Loucy (cell line): Measurements from ENCODE around the gene IQSEC1.

Experiments used
- H2AFZ ChIP-seq: fragments of 200-600 bp; sonication (generic); 2 replicates; pipeline ENCODE4 v1.6.0; 2016; ENCODE audit warnings: antibody characterized with exemption, mild to moderate bottlenecking, low read length, moderate library complexity
- H3F3A ChIP-seq: fragments of 200-600 bp; 2 replicates; pipeline ENCODE4 v1.6.0; 2016; ENCODE audit warnings: antibody characterized with exemption, low read depth, mild to moderate bottlenecking
- H3K27me3 ChIP-seq: fragments of 200-600 bp; sonication (generic); 2 replicates; pipeline ENCODE4 v1.6.1; 2014; ENCODE audit warnings: low read length, mild to moderate bottlenecking; ENCODE audit not compliant: insufficient read depth, poor library complexity, severe bottlenecking
- H3K36me3 ChIP-seq: fragments of 200-600 bp; sonication (generic); 2 replicates; pipeline ENCODE4 v1.6.1; 2016; ENCODE audit warnings: low read length; ENCODE audit not compliant: insufficient read depth
- H3K4me1 ChIP-seq: fragments of 200-600 bp; sonication (generic); 2 replicates; pipeline ENCODE4 v1.5.1; 2014; ENCODE audit warnings: low read length, mild to moderate bottlenecking; ENCODE audit not compliant: insufficient read depth, poor library complexity, severe bottlenecking
- H3K4me2 ChIP-seq: fragments of 200-600 bp; sonication (generic); 2 replicates; pipeline ENCODE4 v1.6.0; 2014; ENCODE audit warnings: antibody characterized with exemption, low read length, low read depth, mild to moderate bottlenecking; ENCODE audit not compliant: poor library complexity, severe bottlenecking
- H3K4me3 ChIP-seq: fragments of 200-600 bp; sonication (generic); 2 replicates; pipeline ENCODE4 v1.5.1; 2014; ENCODE audit warnings: low read length, mild to moderate bottlenecking, mixed read lengths; ENCODE audit not compliant: poor library complexity, severe bottlenecking
- H3K79me2 ChIP-seq: fragments of 200-600 bp; sonication (generic); 2 replicates; pipeline ENCODE4 v1.6.1; 2014; ENCODE audit warnings: low read length; ENCODE audit not compliant: insufficient read depth
- H3K9ac ChIP-seq: fragments of 200-600 bp; sonication (generic); 2 replicates; pipeline ENCODE4 v1.6.0; 2014; ENCODE audit warnings: mild to moderate bottlenecking, low read depth, low read length, moderate library complexity; ENCODE audit not compliant: poor library complexity, severe bottlenecking
- H3K9me2 ChIP-seq: fragments of 200-600 bp; sonication (generic); replicated peaks from 2 replicates; pipeline ENCODE4 v1.6.1; 2016; ENCODE audit warnings: low read depth, low read length, mixed read lengths
- H3K9me3 ChIP-seq: fragments of 200-600 bp; sonication (generic); 2 replicates; pipeline ENCODE4 v1.6.1; 2014; ENCODE audit warnings: mild to moderate bottlenecking, antibody characterized with exemption, low read length, low read depth; ENCODE audit not compliant: insufficient read depth
- H4K20me1 ChIP-seq: fragments of 200-600 bp; sonication (generic); 2 replicates; pipeline ENCODE4 v1.6.0; 2014; ENCODE audit warnings: antibody characterized with exemption, low read length, mild to moderate bottlenecking; ENCODE audit not compliant: insufficient read depth, poor library complexity, severe bottlenecking
- CTCF ChIP-seq: fragments of 200-600 bp; sonication (generic); conservative IDR thresholded peaks from 2 replicates; pipeline ENCODE4 v1.5.1; 2014; ENCODE audit warnings: mild to moderate bottlenecking, antibody characterized with exemption, low read length
- EZH2phosphoT487 ChIP-seq: fragments of 200-600 bp; IDR thresholded peaks from 2 replicates; pipeline ENCODE4 v1.6.1; 2018; ENCODE audit warnings: antibody characterized with exemption, mild to moderate bottlenecking, moderate library complexity, borderline replicate concordance

Gene IQSEC1

GRCh38 chr3:13079051-13079450 lies 5.8 kb upstream of the IQSEC1 start:
- Histone ChIP-seq H3K36me3 (no peaks in the 10 kb centered on the region), H3K9ac (peak overlapping the region; percentile 81), H3K4me2 (peak overlapping the region; percentile 82), H3F3A (no peaks in the 10 kb centered on the region; the same call in 1 of the 2 replicates), H2AFZ (no peak overlapping the region), H3K9me3 (no peaks in the 10 kb centered on the region), H3K4me1 (peaks cover 74% of the 10 kb centered on the region), H3K27me3 (no peaks in the 10 kb centered on the region), H4K20me1 (no peaks in the 10 kb centered on the region), H3K79me2 (peaks cover 15% of the 10 kb centered on the region), H3K4me3 (peak overlapping the region; percentile 69), H3K9me2 (no peaks in the 10 kb centered on the region)
- TF ChIP-seq CTCF: no peak
- no peak for TF ChIP-seq EZH2phosphoT487

GRCh38 chr3:13078163-13078905 lies 5.1 kb upstream of the IQSEC1 start:
- Histone ChIP-seq H3K9me2 (no peaks in the 10 kb centered on the region), H3K9me3 (no peaks in the 10 kb centered on the region), H3K36me3 (no peaks in the 10 kb centered on the region), H3K4me3 (peak overlapping the region; percentile 69), H3K4me2 (peak overlapping the region; percentile 82), H3K79me2 (peaks cover 15% of the 10 kb centered on the region), H3K27me3 (no peaks in the 10 kb centered on the region), H3F3A (no peaks in the 10 kb centered on the region; the same call in 1 of the 2 replicates), H3K9ac (peak overlapping the region; percentile 81), H3K4me1 (peaks cover 67% of the 10 kb centered on the region), H4K20me1 (no peaks in the 10 kb centered on the region), H2AFZ (no peak overlapping the region)
- no peak for TF ChIP-seq EZH2phosphoT487
- TF ChIP-seq CTCF: no peak

- H3K27me3 ChIP-seq: no peaks in the 10 kb centered on the region
- no peak overlapping the region for H2AFZ ChIP-seq
- H3K4me1 ChIP-seq: peaks cover 62% of the 10 kb centered on the region
Observed at GRCh38 chr3:13077431-13078162, 4.4 kb upstream of the IQSEC1 start.

More at GRCh38 chr3:13077431-13078162, 4.4 kb upstream of the IQSEC1 start:
- peaks cover 21% of the 10 kb centered on the region for H3K79me2 ChIP-seq
- no peaks in the 10 kb centered on the region for H3K9me2 ChIP-seq
- H4K20me1 ChIP-seq: no peaks in the 10 kb centered on the region
- H3K36me3 ChIP-seq: no peaks in the 10 kb centered on the region
- no peaks in the 10 kb centered on the region; the same call in 1 of the 2 replicates for H3F3A ChIP-seq
- H3K9me3 ChIP-seq: no peaks in the 10 kb centered on the region
- H3K9ac ChIP-seq: peak overlapping the region; percentile 67
- TF ChIP-seq EZH2phosphoT487 (no peak), CTCF (no peak)
- peak overlapping the region; percentile 82 for H3K4me2 ChIP-seq
- peak overlapping the region; percentile 69 for H3K4me3 ChIP-seq
